ENCODE measurements around the gene PCSK1. TPM values are rescaled to one million over a fixed set of nuclear protein-coding genes. Genes with fewer than 3 reads are reported as not detected.

Gene PCSK1
- total RNA-seq, 1 experiment from 2014 or later: 4.5 TPM

GRCh38 chr5:96348536-96348935 lies 84.5 kb downstream of the PCSK1 start:
- DNase-seq (ENCODE audit: low spot score) (no peak), ATAC-seq (no peak)
- POLR2A ChIA-PET: no interaction called here
- Mint-ChIP-seq H3K27ac (no peak overlapping the region), H3K36me3 (no peaks in the 10 kb centered on the region), H3K27me3 (ENCODE audit: low read depth) (no peaks in the 10 kb centered on the region), H3K4me1 (no peaks in the 10 kb centered on the region), H3K4me3 (no peak overlapping the region), H3K9me3 (peaks cover 5% of the 10 kb centered on the region)
- no peak for TF ChIP-seq ZBTB43 (CRISPR knock-in tag; IDR thresholded peaks at IDR 0.05)
- TF ChIP-seq ELF4 (CRISPR knock-in tag; IDR thresholded peaks at IDR 0.05; ENCODE audit: low read depth): no peak
- no peak for TF ChIP-seq PRDM15 (CRISPR knock-in tag; IDR thresholded peaks at IDR 0.05)
- no peak for TF ChIP-seq ZNF396 (CRISPR knock-in tag; IDR thresholded peaks at IDR 0.05; ENCODE audit: borderline replicate concordance)
- TF ChIP-seq TCF7 (CRISPR knock-in tag; IDR thresholded peaks at IDR 0.05; ENCODE audit: low read depth): no peak
- no peak for TF ChIP-seq ZBTB21 (CRISPR knock-in tag; IDR thresholded peaks at IDR 0.05; ENCODE audit: borderline replicate concordance)
- TF ChIP-seq ZSCAN18 (CRISPR knock-in tag; IDR thresholded peaks at IDR 0.05): no peak
- no peak for TF ChIP-seq ARID4B (CRISPR knock-in tag; IDR thresholded peaks at IDR 0.05; ENCODE audit: borderline replicate concordance)
- no peak for TF ChIP-seq RORB (CRISPR knock-in tag; IDR thresholded peaks at IDR 0.05)
- no peak for TF ChIP-seq CBFB (CRISPR knock-in tag; IDR thresholded peaks at IDR 0.05; ENCODE audit: low read depth)
- TF ChIP-seq ERG (CRISPR knock-in tag; IDR thresholded peaks at IDR 0.05): no peak
- no peak for TF ChIP-seq ZNF219 (CRISPR knock-in tag; IDR thresholded peaks at IDR 0.05; ENCODE audit: borderline replicate concordance)
- no peak for TF ChIP-seq ATF3 (CRISPR knock-in tag; conservative IDR thresholded peaks at IDR 0.05)
- TF ChIP-seq CREB1 (CRISPR knock-in tag; IDR thresholded peaks at IDR 0.05): no peak
- no peak for TF ChIP-seq TP53 (CRISPR knock-in tag; IDR thresholded peaks at IDR 0.05)
- TF ChIP-seq IRF1 (CRISPR knock-in tag; IDR thresholded peaks at IDR 0.05): no peak
- no peak for TF ChIP-seq E2F4 (CRISPR knock-in tag; IDR thresholded peaks at IDR 0.05; ENCODE audit: borderline replicate concordance, low read depth)
- no peak for TF ChIP-seq ZNF281 (CRISPR knock-in tag; IDR thresholded peaks at IDR 0.05)
- CTCF ChIA-PET: no interaction called here

All from WTC11 (cell line).